Endothelial cell of umbilical vein (primary cell): ENCODE data around the gene PSAPL1. TPM values are rescaled to one million over a fixed set of nuclear protein-coding genes. Genes with fewer than 3 reads are reported as not detected.

Experiments
- BruUV-seq: library from RNA; stranded (reverse); fragments of 400-500 nt; replicated peaks from 2 replicates; lab custom pipeline; 2021; lab: Mats Ljungman, UMichigan
- CTCF ChIA-PET: fragments of 300-600, 350-600 bp; sonication (Branson Sonifier 250); formaldehyde crosslinking; loops from one replicate; lab custom pipeline; 2021; ENCODE audit warnings: antibody characterized with exemption, inconsistent platforms; lab: Charles Lee
- POLR2A ChIA-PET: fragments of 300-600, 350-600 bp; sonication (Branson Sonifier 250); formaldehyde crosslinking; loops from one replicate; lab custom pipeline; 2021; ENCODE audit warnings: antibody characterized with exemption, inconsistent platforms; lab: Charles Lee
- DNase-seq: peaks from one replicate; pipeline ENCODE4 v3.0.0-alpha.2; 2011; ENCODE audit warnings: low read depth, low spot score
- FAIRE-seq: peaks from 2 replicates; lab custom pipeline; 2011; peaks lifted over from hg19 to GRCh38; lab: Jason Lieb, UNC
- H2AFZ ChIP-seq: 2 replicates; pipeline ENCODE4 v1.6.0; 2012; ENCODE audit warnings: low read depth, low read length, control low read depth, inconsistent platforms
- H3K27ac ChIP-seq: 2 replicates; pipeline ENCODE4 v1.5.1; 2011; ENCODE audit warnings: low read depth, mild to moderate bottlenecking, control low read depth, low read length, moderate library complexity; ENCODE audit not compliant: insufficient read depth
- H3K27me3 ChIP-seq, 2 experiments: 2 replicates each; pipeline versions ENCODE4 v1.6.0 to v1.6.1; 2011; ENCODE audit warnings: low read length in 2 of 2, mixed read lengths in 1 of 2; ENCODE audit not compliant: control insufficient read depth in 2 of 2, insufficient read depth in 2 of 2
- H3K36me3 ChIP-seq, 2 experiments: 2 replicates in 1 of 2; 3 replicates in 1 of 2; pipeline ENCODE4 v1.5.1; 2011; ENCODE audit warnings: low read length in 2 of 2, mild to moderate bottlenecking in 1 of 2, moderate library complexity in 1 of 2; ENCODE audit not compliant: control insufficient read depth in 2 of 2, insufficient read depth in 2 of 2; ENCODE audit errors: extremely low read depth in 1 of 2
- H3K4me1 ChIP-seq: 3 replicates; pipeline ENCODE4 v1.5.1; 2011; ENCODE audit warnings: mild to moderate bottlenecking, low read length; ENCODE audit not compliant: control insufficient read depth, insufficient read depth; ENCODE audit errors: extremely low read depth
- H3K4me2 ChIP-seq: 2 replicates; pipeline ENCODE4 v1.6.1; 2011; ENCODE audit warnings: low read length, control low read depth, mixed read lengths; ENCODE audit not compliant: insufficient read depth
- H3K4me3 ChIP-seq, 3 experiments: fragments of 200-600 bp in 1 of 3; sonication (generic), shearing (Covaris generic) in 1 of 3; replicated peaks in 1 of 3; 2 replicates each; pipeline ENCODE4 v1.5.1; 2011 to 2016; ENCODE audit warnings: control low read depth in 3 of 3, low read length in 3 of 3, mild to moderate bottlenecking in 2 of 3, inconsistent platforms in 1 of 3, low read depth in 1 of 3, moderate library complexity in 1 of 3; ENCODE audit not compliant: insufficient read depth in 1 of 3
- H3K79me2 ChIP-seq: 2 replicates; pipeline ENCODE4 v1.6.0; 2012; ENCODE audit warnings: low read length, inconsistent platforms; ENCODE audit not compliant: control insufficient read depth, insufficient read depth
- H3K9ac ChIP-seq: replicated peaks from 2 replicates; pipeline ENCODE3; 2011; ENCODE audit warnings: low read length, control low read depth; ENCODE audit not compliant: insufficient read depth; ENCODE audit errors: extremely low read depth
- H3K9me1 ChIP-seq: replicated peaks from 3 replicates; pipeline ENCODE4 v1.6.0; 2011; ENCODE audit warnings: mild to moderate bottlenecking, low read length; ENCODE audit not compliant: control insufficient read depth, insufficient read depth; ENCODE audit errors: extremely low read depth
- H3K9me3 ChIP-seq: replicated peaks from 2 replicates; pipeline ENCODE4 v1.5.1; 2012; ENCODE audit warnings: low read length, inconsistent platforms; ENCODE audit not compliant: control insufficient read depth, insufficient read depth
- H4K20me1 ChIP-seq: replicated peaks from 2 replicates; pipeline ENCODE3; 2011; ENCODE audit warnings: mild to moderate bottlenecking, low read length; ENCODE audit not compliant: control insufficient read depth, insufficient read depth; ENCODE audit errors: extremely low read depth
- CTCF ChIP-seq, 2 donors: IDR thresholded peaks; 1 replicate in 1 of 2; 2 replicates in 1 of 2; pipeline ENCODE4 v1.5.1; 2011; ENCODE audit warnings: low read length in 2 of 2, mild to moderate bottlenecking in 2 of 2, moderate library complexity in 2 of 2, control low read depth in 1 of 2, inconsistent platforms in 1 of 2, low read depth in 1 of 2; ENCODE audit not compliant: insufficient read depth in 1 of 2; ENCODE audit errors: extremely low read depth in 1 of 2
- EZH2 ChIP-seq: IDR thresholded peaks from 2 replicates; pipeline ENCODE4 v1.6.1; 2012; ENCODE audit warnings: borderline replicate concordance, low read depth, mild to moderate bottlenecking, moderate library complexity, low read length, inconsistent platforms; ENCODE audit not compliant: severe bottlenecking
- FOS ChIP-seq: IDR thresholded peaks from 2 replicates; pipeline ENCODE4 v1.6.1; 2011; ENCODE audit warnings: mild to moderate bottlenecking, low read length, moderate library complexity, borderline replicate concordance; ENCODE audit not compliant: insufficient read depth
- GATA2 ChIP-seq: IDR thresholded peaks from 2 replicates; pipeline ENCODE4 v1.7.0; 2011; ENCODE audit warnings: low read depth, mild to moderate bottlenecking, moderate library complexity, mixed read lengths, low read length; ENCODE audit not compliant: insufficient read length, insufficient read depth
- JUN ChIP-seq: IDR thresholded peaks from 2 replicates; pipeline ENCODE4 v1.6.1; 2011; ENCODE audit warnings: borderline replicate concordance, low read depth; ENCODE audit not compliant: insufficient read length, insufficient read depth
- MAX ChIP-seq: IDR thresholded peaks from 2 replicates; pipeline ENCODE4 v1.6.1; 2011; ENCODE audit not compliant: insufficient read depth, insufficient read length
- MYC ChIP-seq: IDR thresholded peaks from one replicate; pipeline ENCODE4 v1.6.1; 2011; ENCODE audit warnings: mild to moderate bottlenecking, low read depth, low read length
- POLR2A ChIP-seq: IDR thresholded peaks from 2 replicates; pipeline ENCODE4 v1.6.1; 2012; ENCODE audit warnings: low read depth, mild to moderate bottlenecking, control low read depth, low read length
- POLR2AphosphoS5 ChIP-seq: IDR thresholded peaks from 2 replicates; pipeline ENCODE4 v1.6.1; 2012; ENCODE audit warnings: low read depth, mild to moderate bottlenecking, control low read depth, low read length, moderate library complexity; ENCODE audit not compliant: insufficient read depth
- dilution Hi-C: fragments of 300-500 bp; cut with MboI; formaldehyde crosslinking; loops from one replicate; pipeline ENCODE4 v1.15.0; 2019; ENCODE audit warnings: low sequenced_read_pairs; ENCODE audit not compliant: extremely low pct_ligation_motif_present
- intact Hi-C: fragments of 100-400 bp; cut with micrococcal nuclease; formaldehyde crosslinking; loops from one replicate; pipeline ENCODE4 v1.10.0; 2022
- polyA plus RNA-seq, 4 experiments: library from polyadenylated mRNA; depleted of rRNA in 3 of 4; stranded (reverse) in 3 of 4; unstranded in 1 of 4; fragments of >200 nt; gene quantifications; 2 replicates each; pipeline versions ENCODE4 v1.2.1 to v1.2.3, GENCODE V29; 2011 to 2012; ENCODE audit warnings: missing spikeins in 1 of 4
- total RNA-seq: library from RNA; stranded (reverse); gene quantifications from 2 replicates; pipeline ENCODE4 v1.2.3, GENCODE V29; 2021

Gene PSAPL1
- total and polyA plus RNA-seq, 2 donors (not counting 3 experiments of a cell fraction or from before 2014, with no cell fraction given) = not detected

- FAIRE-seq = no peak
- H3K27ac ChIP-seq = no peak overlapping the region
- H3K9me3 ChIP-seq = no peaks in the 10 kb centered on the region
- no peak overlapping the region for H3K4me3 ChIP-seq
- H3K36me3 ChIP-seq = no peaks in the 10 kb centered on the region
- intact Hi-C loops (no loop called here), dilution Hi-C loops (no loop called here)
- POLR2A ChIA-PET = no interaction called here
- no peaks in the 10 kb centered on the region for H3K9me1 ChIP-seq
- no peaks in the 10 kb centered on the region for H4K20me1 ChIP-seq
- no peak overlapping the region for H3K4me2 ChIP-seq
- H3K4me1 ChIP-seq = no peaks in the 10 kb centered on the region
- H3K79me2 ChIP-seq = no peaks in the 10 kb centered on the region
- CTCF ChIA-PET = no interaction called here
- no peak overlapping the region for H2AFZ ChIP-seq
- H3K27me3 ChIP-seq = no peaks in the 10 kb centered on the region
- TF ChIP-seq POLR2A = no peak
- no peak for TF ChIP-seq JUN
- no peak for TF ChIP-seq POLR2AphosphoS5
- no peak for TF ChIP-seq CTCF (IDR thresholded peaks at IDR 0.05; ENCODE audit: extremely low read depth in 1 of 2, insufficient read depth in 1 of 2, low read depth in 1 of 2, low read length in 2 of 2)
- no peak for TF ChIP-seq GATA2
- no peak for TF ChIP-seq EZH2
- TF ChIP-seq MYC = no peak
- TF ChIP-seq FOS = no peak
- TF ChIP-seq MAX = no peak
- no peak overlapping the region for H3K9ac ChIP-seq
- no TSS peak for BruUV-seq
- no peak for DNase-seq
These were observed 25.8 kb upstream of the PSAPL1 start for GRCh38 chr4:7460566-7460965.
